ENCODE measurements around the gene MYO1H.

- TF ChIP-seq CTCF (IDR thresholded peaks at IDR 0.05) (no peak), EZH2 (IDR thresholded peaks at IDR 0.05) (no peak), EZH2phosphoT487 (IDR thresholded peaks at IDR 0.05) (no peak)
Observed at GRCh38 chr12:109378569-109378968, 30.9 kb downstream of the MYO1H start.

Measured in neural progenitor cell (in vitro differentiated cells).